H1 (cell line): ENCODE measurements around the gene ATCAY. TPM values are rescaled to one million over a fixed set of nuclear protein-coding genes. Genes with fewer than 3 reads are reported as not detected.

Experiments
- CTCF ChIA-PET: fragments of 300-600 bp; sonication (Branson Sonifier 250); formaldehyde crosslinking; loops from one replicate; lab custom pipeline; 2021; ENCODE audit not compliant: partially characterized antibody; lab: Charles Lee
- POLR2A ChIA-PET: fragments of 300-600 bp; sonication (Branson Sonifier 250); formaldehyde crosslinking; loops from one replicate; lab custom pipeline; 2021; ENCODE audit warnings: inconsistent platforms; ENCODE audit not compliant: partially characterized antibody; lab: Charles Lee
- DNase-seq, 2 experiments: peaks; one replicate each; pipeline versions ENCODE4 v3.0.0 to v3.0.0-alpha.2; 2010 to 2022; ENCODE audit warnings: low spot score in 2 of 2, low read depth in 1 of 2, mixed read lengths in 1 of 2
- FAIRE-seq: peaks from 2 replicates; lab custom pipeline; 2011; peaks lifted over from hg19 to GRCh38; lab: Jason Lieb, UNC
- H2AFZ ChIP-seq: 2 replicates; pipeline ENCODE4 v1.8.1; 2012; ENCODE audit warnings: low read length, inconsistent platforms
- H2AK5ac ChIP-seq: 2 replicates; pipeline ENCODE4 v1.6.1; 2013; ENCODE audit warnings: low read depth, low read length
- H2BK120ac ChIP-seq: replicated peaks from 2 replicates; pipeline ENCODE3; 2013; ENCODE audit warnings: low read depth, low read length, inconsistent platforms
- H2BK12ac ChIP-seq: 2 replicates; pipeline ENCODE4 v1.6.1; 2013; ENCODE audit warnings: low read depth, low read length
- H2BK15ac ChIP-seq: 2 replicates; pipeline ENCODE4 v1.6.1; 2013; ENCODE audit warnings: low read length
- H2BK20ac ChIP-seq: 2 replicates; pipeline ENCODE4 v1.6.1; 2013; ENCODE audit warnings: low read length
- H2BK5ac ChIP-seq: 2 replicates; pipeline ENCODE4 v1.6.1; 2013; ENCODE audit warnings: low read depth, low read length
- H3K14ac ChIP-seq: 2 replicates; pipeline ENCODE4 v1.6.1; 2013; ENCODE audit warnings: inconsistent platforms; ENCODE audit not compliant: insufficient read length
- H3K18ac ChIP-seq: 2 replicates; pipeline ENCODE4 v1.6.1; 2013; ENCODE audit warnings: low read length; ENCODE audit errors: extremely low read depth
- H3K23ac ChIP-seq: 2 replicates; pipeline ENCODE4 v1.6.1; 2013; ENCODE audit warnings: inconsistent platforms; ENCODE audit not compliant: insufficient read length
- H3K23me2 ChIP-seq: 2 replicates; pipeline ENCODE4 v1.6.1; 2013; ENCODE audit warnings: low read depth, low read length
- H3K27ac ChIP-seq: 2 replicates; pipeline ENCODE4 v1.6.1; 2011; ENCODE audit warnings: low read depth, low read length, inconsistent platforms
- H3K27me3 ChIP-seq, 4 experiments: replicated peaks in 1 of 4; 1 replicate in 1 of 4; 2 replicates in 3 of 4; pipeline versions ENCODE4 v1.6.1 to v1.8.1; 2011 to 2013; ENCODE audit warnings: low read length in 3 of 4, mild to moderate bottlenecking in 3 of 4, inconsistent platforms in 2 of 4, mixed read lengths in 2 of 4, moderate library complexity in 1 of 4; ENCODE audit not compliant: control insufficient read depth in 3 of 4, insufficient read depth in 3 of 4; ENCODE audit errors: extremely low read depth in 1 of 4
- H3K36me3 ChIP-seq, 4 experiments: 2 replicates each; pipeline versions ENCODE4 v1.6.1 to v1.8.1; 2011 to 2013; ENCODE audit warnings: mild to moderate bottlenecking in 4 of 4, low read length in 3 of 4, moderate library complexity in 2 of 4, control low read depth in 1 of 4, inconsistent platforms in 1 of 4; ENCODE audit not compliant: insufficient read depth in 4 of 4, control insufficient read depth in 2 of 4
- H3K4ac ChIP-seq: replicated peaks from 2 replicates; pipeline ENCODE3; 2013; ENCODE audit warnings: low read length, low read depth, mixed read lengths, inconsistent platforms; ENCODE audit not compliant: insufficient read length
- H3K4me1 ChIP-seq, 4 experiments: replicated peaks in 1 of 4; 1 replicate in 1 of 4; 2 replicates in 3 of 4; pipeline versions ENCODE4 v1.6.1 to v1.8.1; 2011 to 2013; ENCODE audit warnings: low read length in 3 of 4, inconsistent platforms in 2 of 4, mixed read lengths in 1 of 4; ENCODE audit not compliant: insufficient read depth in 4 of 4, control insufficient read depth in 3 of 4
- H3K4me2 ChIP-seq, 2 experiments: 2 replicates each; pipeline versions ENCODE4 v1.6.1 to v1.8.1; 2011 to 2013; ENCODE audit warnings: low read depth in 2 of 2, low read length in 2 of 2, control low read depth in 1 of 2, inconsistent platforms in 1 of 2, mild to moderate bottlenecking in 1 of 2; ENCODE audit not compliant: insufficient read depth in 1 of 2
- H3K4me3 ChIP-seq, 4 experiments: fragments of 200-600, 300-600 bp in 1 of 4; sonication (generic), shearing (Covaris generic), sonication (Bioruptor Twin) in 1 of 4; 2 replicates each; pipeline versions ENCODE4 v1.5.1 to v1.8.1; 2011 to 2016; ENCODE audit warnings: low read length in 4 of 4, low read depth in 3 of 4, control low read depth in 2 of 4, inconsistent platforms in 2 of 4, mild to moderate bottlenecking in 2 of 4, mixed read lengths in 1 of 4, moderate library complexity in 1 of 4; ENCODE audit not compliant: insufficient read depth in 2 of 4; ENCODE audit errors: extremely low read depth in 1 of 4
- H3K56ac ChIP-seq: replicated peaks from 2 replicates; pipeline ENCODE3; 2013; ENCODE audit warnings: low read depth, mild to moderate bottlenecking, mixed read lengths, low read length, inconsistent platforms; ENCODE audit not compliant: insufficient read length
- H3K79me1 ChIP-seq: 2 replicates; pipeline ENCODE4 v1.6.1; 2013; ENCODE audit warnings: low read depth, low read length, control low read depth
- H3K79me2 ChIP-seq, 2 experiments: 2 replicates each; pipeline versions ENCODE4 v1.6.1 to v1.8.1; 2012 to 2013; ENCODE audit warnings: low read length in 2 of 2, mild to moderate bottlenecking in 2 of 2, inconsistent platforms in 1 of 2; ENCODE audit not compliant: insufficient read depth in 2 of 2, control insufficient read depth in 1 of 2
- H3K9ac ChIP-seq, 4 experiments: replicated peaks in 1 of 4; 1 replicate in 1 of 4; 2 replicates in 3 of 4; pipeline versions ENCODE4 v1.6.1 to v1.8.1; 2011 to 2013; ENCODE audit warnings: low read depth in 3 of 4, low read length in 3 of 4, control low read depth in 2 of 4, mild to moderate bottlenecking in 2 of 4, moderate library complexity in 2 of 4, inconsistent platforms in 1 of 4; ENCODE audit errors: extremely low read depth in 1 of 4
- H3K9me3 ChIP-seq, 2 experiments: 2 replicates each; pipeline versions ENCODE4 v1.6.1 to v1.8.1; 2012 to 2013; ENCODE audit warnings: mild to moderate bottlenecking in 2 of 2, moderate library complexity in 2 of 2, control low read depth in 1 of 2, inconsistent platforms in 1 of 2, low read depth in 1 of 2, low read length in 1 of 2, mixed read lengths in 1 of 2; ENCODE audit not compliant: insufficient read depth in 2 of 2
- H4K20me1 ChIP-seq, 2 experiments: replicated peaks in 1 of 2; 2 replicates each; pipeline versions ENCODE3 to v1.8.1; 2011 to 2013; ENCODE audit warnings: inconsistent platforms in 2 of 2, low read length in 2 of 2, mild to moderate bottlenecking in 1 of 2; ENCODE audit not compliant: insufficient read depth in 2 of 2, control insufficient read depth in 1 of 2
- H4K5ac ChIP-seq: 2 replicates; pipeline ENCODE4 v1.6.1; 2013; ENCODE audit warnings: low read length, low read depth, mixed read lengths, inconsistent platforms; ENCODE audit not compliant: insufficient read length
- H4K8ac ChIP-seq: 2 replicates; pipeline ENCODE4 v1.8.0; 2013; ENCODE audit warnings: mild to moderate bottlenecking, moderate library complexity, low read length, inconsistent platforms; ENCODE audit not compliant: insufficient read depth; ENCODE audit errors: extremely low read depth
- H4K91ac ChIP-seq: replicated peaks from 2 replicates; pipeline ENCODE3; 2013; ENCODE audit warnings: low read length, mixed read lengths, inconsistent platforms; ENCODE audit not compliant: insufficient read length
- KDM1A ChIP-seq: fragments of 200-600, 300-600 bp; sonication (generic); IDR thresholded peaks from 2 replicates; pipeline ENCODE4 v1.7.1; 2016; ENCODE audit warnings: mild to moderate bottlenecking, low read length, borderline replicate concordance
- TCF12 ChIP-seq: IDR thresholded peaks from 2 replicates; pipeline ENCODE4 v1.6.1; 2011; ENCODE audit warnings: low read depth, mild to moderate bottlenecking, low read length
- ZNF274 ChIP-seq: IDR thresholded peaks from 2 replicates; pipeline ENCODE4 v1.7.0; 2012; ENCODE audit warnings: low read length, borderline replicate concordance; ENCODE audit errors: extremely low read depth
- WGBS, 2 experiments: shearing (Covaris generic) in 1 of 2; methylation state at CpG; one replicate each; pipeline versions ENCODE4 v1.1.6 to v1.1.7; 2013 to 2015; ENCODE audit warnings: low lambda C conversion rate in 2 of 2, mixed read lengths in 2 of 2, inconsistent platforms in 1 of 2, low coverage in 1 of 2, missing lambda C conversion rate in 1 of 2; ENCODE audit not compliant: insufficient replicate concordance in 2 of 2, insufficient coverage in 1 of 2, insufficient read length in 1 of 2; ENCODE audit errors: extremely low coverage in 1 of 2, missing lambda C conversion rate in 1 of 2; 5-methylcytosine and 5-hydroxymethylcytosine counted together
- polyA plus RNA-seq, 7 experiments: library from polyadenylated mRNA; depleted of rRNA in 3 of 7; stranded (reverse) in 5 of 7; unstranded in 2 of 7; fragments of >200 nt in 5 of 7; fragments of 200-250 nt in 2 of 7; gene quantifications; 1 replicate in 5 of 7; 2 replicates in 1 of 7; 4 replicates in 1 of 7; pipeline versions ENCODE4 v1.2.1 to v1.2.3, GENCODE V29; 2011 to 2013; ENCODE audit warnings: missing spikeins in 2 of 7, mixed read lengths in 2 of 7
- total RNA-seq: library from RNA; stranded (reverse); fragmentation: NEBNext Ultra II Directional; extraction: Animal tissue kit (Norgen Biotek cat#: 25700); gene quantifications from 2 replicates; pipeline ENCODE4 v1.2.1, GENCODE V29; 2021

Gene ATCAY
- total and polyA plus RNA-seq, 2 of the 8 experiments (the other 6 are each of a cell fraction or from before 2014, with no cell fraction given): 24.4 to 33.8 TPM

DNA sequence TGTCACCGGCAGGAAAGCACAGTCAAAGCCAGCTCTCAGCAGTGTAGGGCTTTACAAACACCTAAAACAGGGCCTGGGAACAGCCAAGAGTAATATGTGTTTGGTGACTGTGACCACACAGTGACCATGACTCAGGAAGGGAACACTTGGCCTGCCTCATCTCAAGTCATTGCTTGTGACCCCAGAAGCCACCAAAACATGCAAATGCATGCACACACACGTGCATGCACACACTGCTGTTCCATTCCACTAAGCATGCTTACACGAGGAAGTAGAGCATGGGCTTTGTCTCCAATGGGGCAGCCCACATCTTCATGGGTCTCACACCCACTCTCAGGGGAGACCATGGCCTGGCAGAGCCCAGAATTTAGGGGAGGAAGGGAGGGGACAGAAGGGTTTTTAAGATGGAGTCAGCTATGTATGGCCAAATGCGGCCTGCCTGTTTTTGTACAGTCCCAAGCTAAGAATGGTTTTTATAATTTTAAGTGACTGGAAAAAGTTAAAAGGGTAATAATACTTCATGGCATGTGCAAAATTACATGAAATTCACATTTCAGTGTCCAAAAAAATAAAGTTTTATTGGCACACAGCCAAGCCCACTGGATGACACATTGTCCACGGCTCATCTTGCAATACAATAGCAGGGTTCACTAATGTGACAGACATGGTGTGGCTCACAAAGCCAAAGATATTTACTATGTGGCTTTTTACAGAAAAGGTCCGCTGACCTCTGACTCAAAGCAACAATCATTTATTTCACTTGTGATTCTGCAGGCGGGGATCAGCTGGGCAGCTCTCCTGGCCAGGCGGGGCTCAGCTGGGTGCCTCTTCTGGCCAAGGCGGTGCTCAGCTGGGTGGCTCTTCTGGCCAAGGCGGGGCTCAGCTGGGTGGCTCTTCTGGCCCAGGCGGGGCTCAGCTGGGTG, 29.0 kb upstream of the ATCAY start:
- Histone ChIP-seq H3K14ac (no peak overlapping the region), H2BK12ac (no peak overlapping the region), H4K8ac (no peak overlapping the region), H3K4ac (no peak overlapping the region), H4K5ac (no peak overlapping the region), H2BK120ac (no peak overlapping the region), H3K79me1 (0 out of 2 replicates have a peak, but pooled peaks cover 2% of the 10 kb centered on the region), H3K9me3 (peaks cover 19 to 23% of the 10 kb centered on the region in 2 experiments; a peak in 3 of 4 replicates), H3K4me3 (no peak overlapping the region), H2BK15ac (no peak overlapping the region), H3K4me1 (no peaks in the 10 kb centered on the region), H3K4me2 (no peak overlapping the region), H3K23ac (no peak overlapping the region), H3K56ac (no peak overlapping the region), H4K20me1 (no peaks in the 10 kb centered on the region), H3K27ac (no peak overlapping the region), H3K18ac (no peak overlapping the region), H3K36me3 (peaks cover 0 to 18% (median 5%) of the 10 kb centered on the region in 4 experiments; a peak in 6 of 8 replicates), H2BK20ac (no peak overlapping the region), H2BK5ac (no peak overlapping the region), H2AFZ (no peak overlapping the region), H4K91ac (no peak overlapping the region), H2AK5ac (no peak overlapping the region), H3K79me2 (no peaks in the 10 kb centered on the region), H3K9ac (no peak overlapping the region), H3K23me2 (no peaks in the 10 kb centered on the region), H3K27me3 (no peaks in the 10 kb centered on the region)
- 84% methylated on average over 10 of the region's 11 CpGs; no CpG with 5 or more reads in 1 of the 2 experiments for WGBS, 2 experiments
- ChIA-PET CTCF (interaction anchor here (0.8 to 3.7 kb wide), 5 partner anchors 9 to 186 kb away, joined by 3 to 21 read pairs (median 4); no protein-coding TSS in a partner anchor), POLR2A (interaction anchor here (0.6 to 1.5 kb wide), 5 partner anchors 13 to 134 kb away, joined by 3 to 6 read pairs (median 4); partner anchors contain the start of genes EEF2 and ZFR2)
- DNase-seq (no peak), FAIRE-seq (no peak)
- TF ChIP-seq ZNF274 (no peak), KDM1A (0 out of 2 replicates have a peak, but pooled peaks have one; percentile 63), TCF12 (peak; percentile 36; the same call in 1 of the 2 replicates)
